ENCODE results near the gene RNF40.

RNF40 gene

DNA sequence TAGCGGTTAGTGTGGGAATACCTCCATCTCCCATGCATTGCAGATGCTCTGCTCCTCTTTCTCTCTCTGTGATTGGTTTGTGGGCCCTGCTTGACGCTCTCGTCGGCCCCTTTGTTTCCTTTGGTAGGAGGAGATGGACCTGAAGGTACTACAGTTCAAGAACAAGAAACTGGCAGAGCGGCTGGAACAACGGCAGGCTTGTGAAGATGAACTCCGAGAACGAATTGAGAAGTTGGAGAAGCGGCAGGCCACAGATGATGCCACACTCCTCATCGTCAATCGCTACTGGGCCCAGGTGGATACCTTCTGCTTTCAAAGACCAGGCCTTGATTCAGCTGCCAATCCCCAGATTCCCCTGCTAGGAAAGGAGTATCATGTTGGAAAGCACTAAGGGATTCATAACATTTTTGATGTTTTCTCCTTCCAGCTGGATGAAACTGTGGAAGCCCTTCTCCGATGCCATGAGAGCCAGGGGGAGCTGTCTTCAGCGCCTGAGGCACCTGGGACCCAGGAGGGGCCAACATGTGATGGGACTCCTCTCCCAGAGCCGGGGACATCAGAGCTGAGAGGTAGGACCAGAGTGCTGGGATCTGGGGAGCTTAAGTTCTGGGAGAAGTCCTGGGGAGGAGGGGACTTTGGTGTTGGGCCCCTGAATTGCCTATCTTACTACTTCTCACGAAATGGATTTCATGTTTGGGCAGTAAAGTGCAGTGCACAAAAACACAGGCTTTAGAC, 1.0 kb downstream of the RNF40 start:
- no peak for DNase-seq (ENCODE audit: low read depth)

DNA sequence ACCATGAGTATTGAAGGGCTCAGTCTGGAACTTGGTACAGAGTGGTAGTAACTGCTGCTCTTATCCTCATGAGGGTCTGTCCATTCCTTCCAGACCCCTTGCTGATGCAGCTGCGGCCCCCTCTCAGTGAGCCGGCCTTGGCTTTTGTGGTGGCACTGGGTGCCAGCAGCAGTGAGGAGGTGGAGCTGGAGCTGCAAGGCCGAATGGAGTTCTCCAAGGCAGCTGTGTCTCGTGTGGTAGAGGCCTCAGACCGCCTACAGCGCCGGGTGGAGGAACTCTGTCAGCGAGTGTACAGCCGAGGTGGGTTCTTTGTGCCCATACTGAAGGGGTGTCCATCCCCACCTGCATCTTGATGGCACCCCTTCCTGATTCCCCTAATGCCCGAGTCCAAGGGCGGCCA, 2.0 kb downstream of the RNF40 start:
- no peak for DNase-seq (ENCODE audit: low read depth)

DNA sequence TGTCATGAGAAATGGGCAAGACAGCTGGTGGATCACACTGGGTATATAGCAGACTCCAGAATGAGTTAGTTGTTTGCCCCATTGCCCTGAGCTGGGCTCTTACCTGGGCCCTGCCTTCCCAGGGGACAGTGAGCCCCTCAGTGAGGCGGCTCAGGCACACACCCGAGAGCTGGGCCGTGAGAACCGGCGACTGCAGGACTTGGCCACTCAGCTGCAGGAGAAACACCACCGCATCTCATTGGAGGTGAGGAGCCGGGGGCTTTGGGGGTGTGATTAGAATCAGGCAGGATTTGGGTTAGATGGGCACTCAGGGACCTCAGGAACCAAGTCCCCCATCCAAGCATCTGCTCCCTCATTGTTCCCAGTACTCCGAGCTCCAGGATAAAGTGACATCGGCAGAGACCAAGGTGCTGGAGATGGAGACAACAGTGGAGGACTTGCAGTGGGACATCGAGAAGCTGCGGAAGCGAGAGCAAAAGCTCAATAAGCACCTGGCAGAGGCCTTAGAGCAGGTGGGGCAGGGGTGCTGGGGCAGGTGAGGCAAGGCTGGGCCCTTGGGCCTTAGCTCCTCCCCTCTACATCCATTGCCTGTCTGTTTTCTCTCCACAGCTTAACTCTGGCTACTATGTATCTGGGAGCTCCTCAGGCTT, 2.8 kb downstream of the RNF40 start:
- DNase-seq (ENCODE audit: low read depth), result no peak

DNA sequence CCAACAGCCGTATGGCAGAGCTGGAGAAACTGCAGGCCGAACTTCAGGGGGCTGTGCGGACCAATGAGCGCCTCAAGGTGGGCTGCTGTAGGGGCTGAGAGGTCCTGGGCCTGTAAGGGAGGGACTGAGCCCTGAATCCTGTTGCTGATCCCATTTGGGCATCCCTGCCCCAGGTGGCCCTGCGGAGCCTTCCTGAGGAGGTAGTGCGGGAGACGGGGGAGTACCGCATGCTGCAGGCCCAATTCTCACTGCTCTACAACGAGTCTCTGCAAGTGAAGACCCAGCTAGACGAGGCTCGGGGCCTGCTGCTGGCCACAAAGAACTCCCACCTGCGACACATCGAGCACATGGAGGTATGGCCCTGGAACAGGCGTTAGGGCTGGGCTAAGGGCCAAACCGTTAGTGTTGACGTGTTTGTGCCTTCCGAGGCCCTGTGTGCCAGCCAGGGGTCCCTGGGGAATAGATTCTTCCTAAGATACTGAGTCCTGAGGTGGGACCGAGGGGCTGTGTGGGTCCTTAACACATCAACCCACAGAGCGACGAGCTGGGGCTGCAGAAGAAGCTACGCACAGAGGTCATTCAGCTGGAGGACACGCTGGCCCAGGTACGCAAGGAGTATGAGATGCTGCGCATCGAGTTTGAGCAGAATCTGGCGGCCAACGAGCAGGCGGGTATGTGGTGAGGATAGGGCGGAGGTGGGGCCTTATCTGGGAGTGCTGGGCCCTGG, 4.2 kb downstream of the RNF40 start:
- DNase-seq (ENCODE audit: low read depth), result no peak

DNA sequence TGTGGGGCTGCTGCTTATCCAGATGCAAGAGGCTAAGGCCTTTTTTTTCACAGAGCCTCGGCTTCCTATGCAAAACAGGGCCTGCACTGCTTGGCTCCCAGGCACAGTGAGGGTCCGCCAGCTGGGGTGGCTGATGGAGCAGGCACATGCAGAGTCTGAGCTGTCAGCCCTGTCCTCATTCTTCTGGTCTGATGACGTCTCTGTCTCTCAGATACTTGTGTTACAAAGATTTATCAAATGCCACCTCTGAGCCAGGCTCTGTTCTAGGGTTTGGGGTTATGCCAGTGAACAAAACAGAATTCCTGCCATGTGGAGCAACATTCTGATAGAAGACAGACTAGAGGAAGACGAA, 4.8 kb downstream of the RNF40 start:
- no peak for DNase-seq (ENCODE audit: low read depth)

DNA sequence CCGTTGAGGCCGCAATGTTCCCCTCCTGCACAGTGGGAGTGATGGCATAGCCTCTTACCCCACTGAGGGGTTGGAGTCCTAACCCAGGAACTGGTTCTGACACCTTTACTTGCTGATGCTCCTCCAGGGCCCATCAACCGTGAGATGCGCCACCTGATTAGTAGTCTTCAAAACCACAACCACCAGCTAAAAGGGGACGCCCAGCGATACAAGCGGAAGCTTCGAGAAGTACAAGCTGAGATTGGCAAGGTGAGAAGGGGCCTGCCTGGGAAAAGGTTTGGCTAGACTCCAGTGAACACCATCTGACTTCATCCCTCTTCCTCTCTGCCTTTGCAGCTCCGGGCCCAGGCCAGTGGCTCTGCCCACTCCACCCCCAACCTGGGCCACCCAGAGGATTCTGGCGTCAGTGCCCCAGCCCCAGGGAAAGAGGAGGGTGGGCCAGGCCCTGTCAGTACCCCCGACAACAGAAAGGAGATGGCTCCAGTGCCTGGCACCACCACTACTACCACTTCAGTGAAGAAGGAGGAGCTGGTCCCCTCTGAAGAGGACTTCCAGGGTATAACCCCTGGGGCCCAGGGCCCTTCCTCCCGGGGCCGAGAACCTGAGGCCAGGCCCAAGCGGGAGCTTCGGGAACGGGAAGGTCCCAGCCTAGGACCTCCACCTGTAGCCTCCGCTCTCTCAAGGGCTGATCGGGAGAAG, 5.8 kb downstream of the RNF40 start:
- DNase-seq (ENCODE audit: low read depth), result no peak

DNA sequence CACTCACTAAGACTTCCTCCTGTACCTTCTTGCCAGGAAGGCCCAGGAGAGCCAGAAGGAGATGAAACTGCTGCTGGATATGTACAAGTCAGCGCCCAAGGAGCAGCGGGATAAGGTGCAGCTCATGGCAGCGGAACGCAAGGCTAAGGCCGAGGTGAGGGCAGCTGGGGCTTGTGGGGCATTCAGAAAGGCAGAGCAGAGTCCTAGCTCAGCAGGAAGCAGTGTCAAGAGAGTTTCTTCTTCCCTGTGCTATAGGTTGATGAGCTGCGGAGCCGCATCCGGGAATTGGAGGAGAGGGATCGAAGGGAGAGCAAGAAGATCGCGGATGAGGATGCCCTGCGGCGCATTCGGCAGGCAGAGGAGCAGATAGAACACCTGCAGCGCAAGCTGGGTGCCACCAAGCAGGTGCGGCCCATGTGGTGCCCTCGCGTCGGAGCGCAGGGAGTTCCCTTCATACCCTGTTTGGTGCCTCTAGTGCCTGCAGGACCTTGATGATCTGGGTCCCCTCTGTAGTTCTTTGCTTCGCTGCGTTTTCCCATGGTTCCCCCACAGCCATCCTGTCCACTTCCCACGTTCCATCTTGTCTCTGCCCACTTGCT, 6.6 kb downstream of the RNF40 start:
- DNase-seq (ENCODE audit: low read depth), result no peak

DNA sequence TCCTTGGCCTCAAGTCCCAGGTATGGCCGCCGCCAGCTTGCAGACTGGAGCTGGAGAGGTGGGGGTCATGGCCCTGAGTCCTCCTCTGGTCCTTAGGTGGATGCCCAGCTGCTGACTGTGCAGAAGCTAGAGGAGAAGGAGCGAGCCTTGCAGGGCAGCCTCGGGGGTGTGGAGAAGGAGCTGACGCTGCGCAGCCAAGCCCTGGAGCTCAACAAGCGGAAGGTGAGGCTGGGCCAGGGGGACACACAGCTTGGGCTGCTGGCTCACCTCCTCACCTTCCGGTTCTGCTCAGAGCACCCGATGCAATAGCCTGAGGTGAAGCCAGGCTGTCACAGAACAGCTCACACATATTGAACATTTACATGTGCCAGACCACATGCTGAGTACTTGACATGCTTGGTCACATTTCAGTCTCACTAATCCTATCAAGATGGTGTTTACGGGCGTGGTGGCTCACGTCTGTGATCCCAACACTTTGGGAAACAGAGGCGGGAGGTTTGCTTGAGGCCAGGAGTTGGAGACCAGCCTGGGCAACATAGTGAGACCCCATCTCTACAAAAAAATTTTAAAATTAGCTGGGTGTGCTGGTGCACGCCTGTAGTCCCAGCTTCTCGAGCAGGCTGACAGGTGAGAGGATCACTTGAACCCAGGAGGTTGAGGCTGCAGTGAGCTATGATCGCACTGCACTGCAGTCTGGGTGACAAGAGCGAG, 7.4 kb downstream of the RNF40 start:
- no peak for DNase-seq (ENCODE audit: low read depth)

DNA sequence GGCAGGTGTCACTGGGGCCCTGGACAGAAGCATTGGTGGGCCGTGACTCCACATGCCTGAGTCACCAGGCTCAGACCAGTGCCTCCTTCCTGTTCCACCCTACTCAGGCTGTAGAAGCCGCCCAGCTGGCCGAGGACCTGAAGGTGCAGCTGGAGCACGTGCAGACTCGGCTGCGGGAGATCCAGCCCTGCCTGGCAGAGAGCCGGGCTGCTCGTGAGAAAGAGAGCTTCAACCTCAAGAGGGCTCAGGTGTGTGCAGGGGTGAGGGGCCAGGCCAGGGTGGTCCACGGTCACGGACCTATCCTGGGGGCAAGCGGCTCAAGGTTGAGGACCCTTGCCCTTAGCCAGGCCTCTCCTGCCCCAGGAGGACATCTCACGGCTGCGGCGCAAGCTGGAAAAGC, 9.6 kb downstream of the RNF40 start:
- no peak for DNase-seq (ENCODE audit: low read depth)

DNA sequence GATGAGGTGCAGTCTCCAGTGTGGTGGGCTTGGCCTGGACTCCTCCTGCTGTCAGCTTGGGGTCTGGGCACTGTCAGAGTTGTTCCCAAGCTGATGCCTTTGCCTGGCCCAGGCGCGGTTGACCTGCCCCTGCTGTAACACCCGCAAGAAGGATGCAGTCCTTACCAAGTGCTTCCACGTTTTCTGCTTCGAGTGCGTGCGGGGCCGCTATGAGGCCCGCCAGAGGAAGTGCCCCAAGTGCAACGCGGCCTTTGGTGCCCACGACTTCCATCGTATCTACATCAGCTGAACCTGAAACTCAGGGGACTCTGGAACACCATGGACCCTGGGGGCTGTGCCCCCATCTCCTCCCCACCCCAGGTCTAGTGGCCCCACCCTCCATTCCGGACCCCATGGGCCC, 11.7 kb downstream of the RNF40 start:
- no peak for DNase-seq (ENCODE audit: low read depth)

DNA sequence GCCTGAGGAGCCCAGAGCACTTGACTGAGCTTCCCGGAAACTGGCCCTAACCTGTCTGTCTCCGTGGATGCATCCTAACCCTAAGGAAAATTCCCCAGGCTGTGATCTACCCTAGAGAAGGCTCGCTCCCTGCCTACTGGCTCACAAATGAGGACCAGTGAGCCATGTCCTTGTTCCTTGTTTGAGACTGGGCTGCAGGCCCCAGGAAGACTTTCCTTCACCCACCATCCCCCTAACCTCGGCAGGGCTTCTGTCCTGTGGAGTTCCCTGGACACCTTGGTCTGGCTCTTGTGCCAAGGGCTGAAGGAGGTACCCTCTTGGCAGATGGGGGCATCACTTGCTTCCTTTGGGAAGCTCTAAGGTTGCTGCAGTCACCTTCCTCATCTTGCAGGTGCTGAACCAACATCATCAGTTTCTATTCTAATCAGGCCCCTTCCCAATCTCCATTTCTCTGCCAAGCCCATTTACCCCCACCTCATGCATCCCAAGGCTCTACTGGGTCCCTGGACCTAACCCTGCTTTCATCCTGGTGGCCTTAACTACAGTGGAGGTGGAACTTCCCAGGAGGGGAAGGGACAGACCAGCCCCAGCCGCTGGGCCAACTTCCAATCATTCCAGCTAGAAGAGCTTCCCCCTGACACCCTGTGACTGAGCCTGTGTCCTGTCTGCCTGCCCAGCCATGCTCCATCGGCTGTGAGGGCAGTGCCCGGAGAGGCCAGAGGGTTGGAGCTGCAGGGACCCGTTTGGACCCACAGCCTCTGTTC, 12.4 kb downstream of the RNF40 start:
- DNase-seq (ENCODE audit: low read depth), result no peak

DNA sequence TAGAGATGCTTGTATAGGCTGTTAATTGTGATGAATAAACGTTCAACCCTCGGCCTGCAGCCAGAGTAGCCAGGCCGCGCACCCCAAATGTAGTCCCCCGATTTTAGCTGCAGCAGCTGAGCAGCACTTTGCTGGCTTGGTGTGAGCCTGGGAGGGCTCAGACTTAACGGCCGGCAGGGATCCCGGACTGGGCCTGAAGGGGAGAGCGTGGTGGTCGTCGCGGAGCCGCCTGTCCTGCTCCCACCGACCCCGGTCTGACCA, 12.9 kb downstream of the RNF40 start:
- no peak for DNase-seq (ENCODE audit: low read depth)

DNA sequence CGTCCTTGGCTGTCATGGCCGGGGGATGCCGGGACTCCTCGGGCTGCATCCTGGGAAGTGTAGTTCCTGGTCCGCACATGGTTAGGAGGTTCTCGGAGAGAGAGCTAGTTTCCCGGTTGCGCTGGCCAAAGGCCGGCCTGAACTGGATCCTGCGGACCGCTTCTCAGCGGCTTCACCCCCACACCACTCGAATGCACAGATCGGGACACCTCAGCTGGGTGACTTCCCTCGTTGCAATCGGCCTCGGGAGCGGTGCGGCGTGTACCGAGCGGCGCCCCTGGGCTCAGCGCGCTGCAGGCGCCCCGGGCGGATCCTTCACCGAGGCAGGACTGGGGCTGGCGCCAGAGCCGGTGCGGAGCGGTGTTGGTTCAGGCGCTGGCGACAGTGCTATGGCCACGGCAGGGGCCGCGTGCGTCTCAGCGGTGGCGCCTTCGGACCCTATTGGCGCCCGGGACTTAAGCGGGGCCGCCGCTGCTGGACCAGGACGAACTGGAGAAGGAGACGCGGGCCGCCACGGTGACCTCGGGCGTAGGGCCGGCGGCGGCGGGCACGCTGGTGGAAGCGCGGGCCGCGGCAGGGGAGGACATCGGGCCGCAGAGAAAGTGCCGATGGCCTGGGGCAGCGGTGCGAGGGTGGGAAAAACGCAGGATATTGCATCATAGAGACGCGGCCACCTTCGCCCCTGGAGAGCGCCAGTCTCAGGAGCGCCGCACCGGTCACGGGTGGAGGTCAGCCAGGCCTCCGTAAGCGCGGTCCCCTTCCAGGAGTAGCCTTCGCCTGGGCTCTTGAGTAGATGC, 13.5 kb downstream of the RNF40 start:
- DNase-seq (ENCODE audit: low read depth), result peak; percentile 42

DNA sequence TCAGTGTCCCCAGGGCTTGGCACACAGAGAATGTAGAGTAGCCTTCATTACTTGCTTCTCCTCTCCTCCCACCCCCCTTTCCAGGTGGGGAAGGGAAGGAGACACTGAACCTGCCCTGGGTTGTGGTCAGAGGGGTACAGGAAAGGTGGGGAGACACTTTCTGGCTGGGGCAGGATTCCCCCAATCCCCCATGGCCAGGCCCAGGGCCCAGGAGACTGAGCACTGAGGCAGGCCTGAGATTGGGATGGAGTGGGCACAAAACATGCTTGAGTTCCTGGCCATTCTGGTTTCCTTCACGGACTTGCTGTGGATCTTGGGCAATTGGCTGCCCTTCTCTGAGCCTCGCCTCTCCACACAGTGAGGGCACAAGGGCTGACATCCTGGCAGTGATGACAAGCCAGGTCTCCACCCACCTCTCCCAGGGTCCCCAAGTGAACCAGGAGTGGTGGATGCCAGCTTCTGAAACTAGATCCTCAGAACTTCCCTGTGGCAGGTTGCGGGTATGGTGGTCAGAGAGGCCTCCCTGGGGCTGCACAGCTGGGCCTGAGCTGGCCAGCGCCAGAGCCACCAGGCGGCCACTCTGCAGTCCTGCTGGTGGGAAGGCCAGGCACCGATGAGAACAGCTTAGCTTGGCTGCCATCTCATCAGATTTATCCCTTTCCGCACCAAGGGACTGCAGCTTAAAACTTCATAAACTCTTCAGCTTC, 15.6 kb downstream of the RNF40 start:
- DNase-seq (ENCODE audit: low read depth), result no peak

DNA sequence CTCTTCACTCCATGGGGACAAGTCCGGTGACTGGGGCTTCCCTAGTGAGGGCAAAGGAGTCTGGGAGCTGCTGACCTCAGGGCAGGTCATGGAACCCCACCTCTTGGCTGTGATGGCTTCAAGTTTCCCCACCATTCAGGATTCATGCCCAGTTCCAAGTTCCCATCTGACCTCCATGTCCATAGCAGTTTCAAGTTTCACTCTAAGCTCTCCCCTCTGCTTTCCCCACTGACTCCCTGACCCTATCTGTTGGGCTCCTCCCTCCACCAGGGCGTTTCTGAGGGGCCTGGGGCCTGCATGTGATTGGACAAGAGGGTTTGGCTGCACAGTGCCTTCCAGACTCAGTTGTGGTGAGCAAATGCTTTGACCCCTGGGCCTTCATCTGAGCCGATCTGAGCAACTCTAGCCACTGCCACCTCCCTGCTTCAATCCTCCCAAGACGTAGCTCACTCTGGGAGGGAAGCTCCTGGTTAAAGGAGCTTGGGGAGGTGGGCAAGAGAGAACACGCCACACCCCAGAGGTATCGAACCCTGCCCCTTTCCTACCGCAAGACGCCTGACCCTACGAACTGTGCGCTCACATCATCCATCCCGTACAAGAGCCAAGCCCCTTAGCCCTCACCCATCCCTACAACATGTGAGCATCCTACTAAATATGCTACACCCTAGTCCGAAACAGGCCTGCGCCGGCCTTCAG, 16.6 kb downstream of the RNF40 start:
- DNase-seq (ENCODE audit: low read depth), result no peak

DNA sequence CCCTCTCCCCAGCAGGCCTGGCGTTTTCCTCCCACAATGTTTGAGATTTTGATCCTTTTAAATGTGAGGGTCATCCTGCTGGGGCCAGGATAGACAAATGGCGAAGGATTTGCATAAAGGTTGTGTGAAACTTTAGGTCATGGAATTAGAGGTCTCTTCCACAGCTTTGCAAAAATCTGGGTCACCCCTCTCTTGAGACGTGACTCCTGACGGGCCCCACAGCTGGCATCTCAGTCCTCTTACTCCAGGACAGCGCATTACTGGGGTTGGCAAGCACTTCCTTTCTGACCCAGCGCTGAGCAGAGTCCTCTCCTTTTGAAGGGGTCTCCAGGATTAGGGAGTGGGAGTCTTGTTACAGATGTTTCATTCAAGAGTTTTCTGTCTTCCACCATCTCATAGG, 17.5 kb downstream of the RNF40 start:
- DNase-seq (ENCODE audit: low read depth), result no peak

DNA sequence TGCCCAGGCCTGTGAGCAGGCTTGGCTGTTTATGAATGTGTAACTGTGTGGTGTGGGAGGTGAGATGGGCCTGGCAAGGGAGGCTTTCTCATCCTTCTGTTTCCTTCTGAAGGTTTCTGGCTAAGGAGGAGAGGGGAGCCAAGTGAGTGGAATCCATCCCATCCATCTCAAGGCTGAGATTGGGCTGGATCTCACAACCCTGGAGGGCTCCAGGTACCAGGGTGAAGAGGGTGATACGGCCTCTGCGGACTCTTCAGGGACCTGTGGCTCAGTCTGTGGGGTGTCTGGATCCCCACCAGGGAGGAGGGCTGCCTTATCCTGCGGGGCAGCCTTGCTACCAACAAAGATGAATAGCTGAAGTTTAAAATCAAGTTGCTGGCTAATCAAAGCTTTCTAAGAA, 17.9 kb downstream of the RNF40 start:
- DNase-seq (ENCODE audit: low read depth), result no peak

DNA sequence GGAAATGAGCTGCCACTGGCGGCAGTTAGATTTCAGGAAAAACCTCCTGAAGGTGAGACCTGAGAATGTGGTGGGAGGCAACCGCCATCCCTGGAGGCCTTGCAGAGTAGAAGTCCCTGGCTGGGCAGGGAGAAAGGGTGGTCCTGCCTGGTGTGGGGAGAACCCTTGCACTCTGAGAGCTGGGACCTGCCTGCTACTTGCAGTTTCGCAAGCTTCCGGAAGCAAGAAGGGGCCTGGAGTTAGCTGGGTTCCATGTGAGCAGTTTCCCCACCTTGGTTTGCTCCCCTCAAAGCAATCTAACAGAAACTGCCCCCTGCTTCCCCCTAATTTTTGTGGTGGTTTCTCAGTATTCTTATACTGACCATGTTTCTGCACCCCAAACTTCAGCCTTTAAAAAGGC, 18.4 kb downstream of the RNF40 start:
- DNase-seq (ENCODE audit: low read depth), result no peak

Data from stimulated activated CD8-positive, alpha-beta memory T cell treated with anti-CD3 and anti-CD28 coated beads, Interleukin-7, amount 100 ng/mL, for 24 hours (primary cell).